HL-60 (cell line): Measurements from ENCODE around the gene EEF1AKMT3.

Source experiments
- DNase-seq, 2 experiments: peaks; one replicate each; pipeline ENCODE4 v3.0.0-alpha.2; 2010 to 2020; ENCODE audit warnings: low read depth in 1 of 2, low spot score in 1 of 2
- H3K27ac ChIP-seq: fragments of 250-450 bp; sonication (Bioruptor Pico); replicated peaks from 2 replicates; pipeline ENCODE4 v1.5.1; 2020; ENCODE audit warnings: mild to moderate bottlenecking, moderate library complexity
- H3K27me3 ChIP-seq: fragments of 250-450 bp; sonication (Bioruptor Pico); 2 replicates; pipeline ENCODE4 v1.5.1; 2021; ENCODE audit warnings: mild to moderate bottlenecking, moderate library complexity; ENCODE audit not compliant: insufficient read depth, poor library complexity, severe bottlenecking
- H3K4me3 ChIP-seq: replicated peaks from 2 replicates; pipeline ENCODE4 v1.5.1; 2011; ENCODE audit warnings: mild to moderate bottlenecking, control low read depth, low read length; ENCODE audit not compliant: insufficient read depth
- GABPA ChIP-seq: IDR thresholded peaks from 2 replicates; pipeline ENCODE4 v1.6.1; 2012; ENCODE audit warnings: low read depth
- POLR2AphosphoS5 ChIP-seq: IDR thresholded peaks from 2 replicates; pipeline ENCODE4 v1.6.1; 2012; ENCODE audit warnings: low read depth
- SPI1 ChIP-seq: IDR thresholded peaks from 2 replicates; pipeline ENCODE4 v1.6.1; 2012; ENCODE audit warnings: low read depth, mild to moderate bottlenecking, borderline replicate concordance
- TF ChIP-seq, protein P1 (sequence below): IDR thresholded peaks from one replicate; pipeline ENCODE4 v1.5.1; 2011; ENCODE audit warnings: low read length, control low read depth, inconsistent platforms; ENCODE audit not compliant: insufficient read depth
- TF ChIP-seq, protein P2 (sequence below): IDR thresholded peaks from 2 replicates; pipeline ENCODE4 v1.6.1; 2012; ENCODE audit warnings: low read depth; ENCODE audit not compliant: insufficient replicate concordance

EEF1AKMT3 gene

DNA sequence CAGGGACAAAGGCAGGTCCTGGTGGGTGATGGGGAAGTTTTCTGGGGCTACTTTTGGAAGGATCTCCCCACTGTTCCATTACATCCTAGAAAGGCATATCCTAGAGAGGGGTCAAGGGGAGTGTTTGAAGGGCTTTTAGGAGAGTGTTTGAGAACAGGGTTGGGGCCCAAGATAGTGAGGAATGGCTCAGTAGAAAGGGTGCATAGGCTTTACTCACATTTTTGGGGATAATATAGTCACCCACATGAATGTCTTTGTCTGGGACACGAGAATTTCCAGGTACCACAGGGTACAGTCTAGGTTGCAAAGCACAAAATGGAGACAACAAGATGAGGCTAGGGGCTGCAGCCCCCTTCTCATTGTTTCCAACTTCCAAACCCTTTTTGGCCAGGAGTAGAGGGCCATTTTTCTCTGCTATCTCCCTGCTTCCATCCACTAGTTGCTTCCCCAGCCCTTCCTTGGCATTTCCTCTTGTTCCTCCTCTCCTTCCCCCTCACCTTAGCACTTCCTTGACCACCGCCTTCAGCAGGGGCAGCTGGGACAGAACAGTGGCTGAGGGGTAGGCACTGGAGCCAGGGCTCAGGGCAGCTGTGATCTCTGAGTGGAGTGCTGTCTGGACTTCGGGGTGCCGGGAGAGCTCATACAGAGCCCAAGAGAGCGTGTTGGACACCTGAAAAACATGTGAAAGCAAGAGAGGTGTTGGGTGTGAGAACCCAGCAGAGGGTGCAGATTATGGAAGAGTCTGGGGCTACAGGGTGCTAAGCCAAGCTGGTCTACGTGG lies 8.3 kb upstream of the EEF1AKMT3 start:
- H3K27ac ChIP-seq, result no peak overlapping the region
- no peak for TF ChIP-seq POLR2AphosphoS5
- TF ChIP-seq, protein P1, sequence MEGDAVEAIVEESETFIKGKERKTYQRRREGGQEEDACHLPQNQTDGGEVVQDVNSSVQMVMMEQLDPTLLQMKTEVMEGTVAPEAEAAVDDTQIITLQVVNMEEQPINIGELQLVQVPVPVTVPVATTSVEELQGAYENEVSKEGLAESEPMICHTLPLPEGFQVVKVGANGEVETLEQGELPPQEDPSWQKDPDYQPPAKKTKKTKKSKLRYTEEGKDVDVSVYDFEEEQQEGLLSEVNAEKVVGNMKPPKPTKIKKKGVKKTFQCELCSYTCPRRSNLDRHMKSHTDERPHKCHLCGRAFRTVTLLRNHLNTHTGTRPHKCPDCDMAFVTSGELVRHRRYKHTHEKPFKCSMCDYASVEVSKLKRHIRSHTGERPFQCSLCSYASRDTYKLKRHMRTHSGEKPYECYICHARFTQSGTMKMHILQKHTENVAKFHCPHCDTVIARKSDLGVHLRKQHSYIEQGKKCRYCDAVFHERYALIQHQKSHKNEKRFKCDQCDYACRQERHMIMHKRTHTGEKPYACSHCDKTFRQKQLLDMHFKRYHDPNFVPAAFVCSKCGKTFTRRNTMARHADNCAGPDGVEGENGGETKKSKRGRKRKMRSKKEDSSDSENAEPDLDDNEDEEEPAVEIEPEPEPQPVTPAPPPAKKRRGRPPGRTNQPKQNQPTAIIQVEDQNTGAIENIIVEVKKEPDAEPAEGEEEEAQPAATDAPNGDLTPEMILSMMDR, result no peak
- no peak for TF ChIP-seq SPI1
- TF ChIP-seq, protein P2, sequence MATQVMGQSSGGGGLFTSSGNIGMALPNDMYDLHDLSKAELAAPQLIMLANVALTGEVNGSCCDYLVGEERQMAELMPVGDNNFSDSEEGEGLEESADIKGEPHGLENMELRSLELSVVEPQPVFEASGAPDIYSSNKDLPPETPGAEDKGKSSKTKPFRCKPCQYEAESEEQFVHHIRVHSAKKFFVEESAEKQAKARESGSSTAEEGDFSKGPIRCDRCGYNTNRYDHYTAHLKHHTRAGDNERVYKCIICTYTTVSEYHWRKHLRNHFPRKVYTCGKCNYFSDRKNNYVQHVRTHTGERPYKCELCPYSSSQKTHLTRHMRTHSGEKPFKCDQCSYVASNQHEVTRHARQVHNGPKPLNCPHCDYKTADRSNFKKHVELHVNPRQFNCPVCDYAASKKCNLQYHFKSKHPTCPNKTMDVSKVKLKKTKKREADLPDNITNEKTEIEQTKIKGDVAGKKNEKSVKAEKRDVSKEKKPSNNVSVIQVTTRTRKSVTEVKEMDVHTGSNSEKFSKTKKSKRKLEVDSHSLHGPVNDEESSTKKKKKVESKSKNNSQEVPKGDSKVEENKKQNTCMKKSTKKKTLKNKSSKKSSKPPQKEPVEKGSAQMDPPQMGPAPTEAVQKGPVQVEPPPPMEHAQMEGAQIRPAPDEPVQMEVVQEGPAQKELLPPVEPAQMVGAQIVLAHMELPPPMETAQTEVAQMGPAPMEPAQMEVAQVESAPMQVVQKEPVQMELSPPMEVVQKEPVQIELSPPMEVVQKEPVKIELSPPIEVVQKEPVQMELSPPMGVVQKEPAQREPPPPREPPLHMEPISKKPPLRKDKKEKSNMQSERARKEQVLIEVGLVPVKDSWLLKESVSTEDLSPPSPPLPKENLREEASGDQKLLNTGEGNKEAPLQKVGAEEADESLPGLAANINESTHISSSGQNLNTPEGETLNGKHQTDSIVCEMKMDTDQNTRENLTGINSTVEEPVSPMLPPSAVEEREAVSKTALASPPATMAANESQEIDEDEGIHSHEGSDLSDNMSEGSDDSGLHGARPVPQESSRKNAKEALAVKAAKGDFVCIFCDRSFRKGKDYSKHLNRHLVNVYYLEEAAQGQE, result no peak
- TF ChIP-seq GABPA, result no peak
- DNase-seq, result no peak
- H3K27me3 ChIP-seq, result peaks cover 28% of the 10 kb centered on the region
- no peak overlapping the region for H3K4me3 ChIP-seq

DNA sequence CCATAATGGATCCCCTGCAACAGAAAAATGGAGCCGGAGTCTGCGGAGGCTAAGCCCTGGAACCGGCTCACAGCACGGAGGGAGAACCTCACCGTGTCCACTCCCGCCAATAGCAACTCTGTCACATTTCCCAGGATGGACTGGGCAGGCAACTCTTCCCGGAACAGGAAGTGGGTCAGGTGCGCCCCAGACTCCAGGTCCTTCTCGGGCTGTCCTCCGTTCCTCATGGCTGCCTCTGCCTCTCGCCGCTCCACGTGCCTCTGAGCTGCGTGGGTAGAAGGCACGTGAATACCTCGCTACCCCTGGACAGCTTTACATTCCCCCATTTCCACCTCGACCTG lies 7.8 kb upstream of the EEF1AKMT3 start:
- H3K4me3 ChIP-seq, result no peak overlapping the region
- H3K27ac ChIP-seq, result no peak overlapping the region
- DNase-seq, result no peak
- no peak for TF ChIP-seq GABPA
- TF ChIP-seq SPI1, result peak; percentile 12; the same call in 1 of the 2 replicates
- no peak for TF ChIP-seq POLR2AphosphoS5
- TF ChIP-seq, protein P1, result no peak
- TF ChIP-seq, protein P2, result no peak
- peaks cover 28% of the 10 kb centered on the region for H3K27me3 ChIP-seq

DNA sequence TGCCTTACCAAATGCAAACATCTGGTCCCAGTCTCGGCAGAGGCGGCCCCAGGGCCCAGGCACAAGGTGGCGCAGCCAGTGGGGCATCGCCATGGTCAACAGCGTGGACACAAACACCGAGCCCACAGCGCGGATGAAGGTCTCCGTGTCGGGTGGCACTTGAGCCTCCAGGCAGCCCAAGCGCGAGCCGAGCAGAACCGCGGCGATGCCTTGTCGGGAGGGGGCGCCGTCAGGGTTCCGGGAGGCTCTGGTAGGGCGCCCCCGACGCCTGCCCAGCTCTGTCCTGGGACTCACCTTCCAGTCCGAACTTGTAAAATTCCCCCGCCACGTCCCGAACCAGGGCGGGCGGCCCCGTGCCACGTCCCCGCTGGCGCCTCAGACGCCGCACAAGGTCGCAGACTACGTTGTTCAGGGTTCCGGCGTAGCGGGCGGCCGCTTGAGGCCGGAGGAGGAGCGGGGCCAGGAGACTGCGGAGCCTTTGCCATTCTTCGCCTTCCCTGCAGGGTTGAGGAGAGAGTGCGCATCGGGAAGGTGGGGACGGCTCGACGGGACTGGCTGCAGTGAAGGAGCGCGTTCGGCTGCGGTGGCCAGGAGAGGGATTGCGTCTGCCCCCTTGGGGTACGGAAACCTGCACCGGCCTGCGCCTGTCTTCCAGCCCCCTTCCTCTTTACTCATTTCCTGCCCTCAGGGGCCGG lies 7.3 kb upstream of the EEF1AKMT3 start:
- Histone ChIP-seq H3K4me3 (peak overlapping the region; percentile 19), H3K27ac (no peak overlapping the region), H3K27me3 (peaks cover 28% of the 10 kb centered on the region)
- peak in 1 of 2 experiments; percentile 34 for DNase-seq
- TF ChIP-seq SPI1 (no peak; the same call in 1 of the 2 replicates), POLR2AphosphoS5 (no peak), GABPA (no peak)
- TF ChIP-seq, protein P1, result no peak
- TF ChIP-seq, protein P2, result no peak
